Measurements from ENCODE around the gene MME.

DNA sequence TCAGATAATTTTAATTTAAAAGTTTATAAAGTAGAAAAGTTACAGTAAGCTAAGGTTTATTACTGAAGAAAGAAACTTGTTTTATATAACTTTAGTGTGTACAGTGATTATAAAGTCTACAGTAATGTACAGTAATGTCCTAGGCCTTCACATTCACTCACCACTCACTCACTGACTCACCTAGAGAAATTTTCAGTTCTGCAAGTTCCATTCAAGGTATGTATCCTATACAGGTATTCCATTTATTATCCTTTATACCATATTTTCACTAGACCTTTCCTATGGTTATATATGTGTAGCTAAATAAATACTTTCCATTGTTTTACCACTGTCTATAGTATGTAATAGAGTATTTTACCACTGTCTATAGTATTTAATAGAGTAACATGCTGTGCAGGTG is 33.2 kb upstream of the MME start:
- TF ChIP-seq CTCF (IDR thresholded peaks at IDR 0.05; ENCODE audit: low read depth, low read length, poor library complexity, severe bottlenecking) (no peak), EZH2phosphoT487 (IDR thresholded peaks at IDR 0.05; ENCODE audit: borderline replicate concordance, low read length) (no peak)

Data from DOHH2 (cell line).